Measurements from ENCODE around the gene TATDN3.

- no peak for TF ChIP-seq CTCF (conservative IDR thresholded peaks at IDR 0.05; ENCODE audit: low read depth, low read length)
- TF ChIP-seq EZH2 (IDR thresholded peaks at IDR 0.05; ENCODE audit: borderline replicate concordance, low read depth, low read length, poor library complexity, severe bottlenecking), result no peak
Measured at GRCh38 chr1:212743901-212744475, 47.7 kb upstream of the TATDN3 start.

All from A673 (cell line).